Esophagus muscularis mucosa (tissue), 4 donors: ENCODE measurements around the gene VSIG10L2.

Experiments used
- EP300 ChIP-seq: sonication (generic); formaldehyde crosslinking; IDR thresholded peaks from one replicate; pipeline ENCODE4 v1.6.1; 2017; ENCODE audit warnings: antibody characterized with exemption
- POLR2A ChIP-seq: fragments of 450-650 bp; IDR thresholded peaks from one replicate; pipeline ENCODE4 v1.6.1; 2017; ENCODE audit warnings: antibody characterized with exemption, moderate library complexity, mild to moderate bottlenecking, low read depth
- POLR2AphosphoS5 ChIP-seq, 2 donors: sonication (generic); formaldehyde crosslinking; IDR thresholded peaks; one replicate each; pipeline ENCODE4 v1.6.1; 2017; ENCODE audit warnings: antibody characterized with exemption in 2 of 2
- TF ChIP-seq, protein P1 (sequence below), 3 experiments: fragments of 200-600 bp in 2 of 3; fragments of 450-650 bp in 1 of 3; sonication (generic) in 2 of 3; IDR thresholded peaks; one replicate each; pipeline ENCODE4 v1.5.1; 2017 to 2019; ENCODE audit warnings: antibody characterized with exemption in 3 of 3, mild to moderate bottlenecking in 2 of 3, moderate library complexity in 1 of 3

- TF ChIP-seq POLR2AphosphoS5 (IDR thresholded peaks at IDR 0.05): no peak
- TF ChIP-seq, protein P1, sequence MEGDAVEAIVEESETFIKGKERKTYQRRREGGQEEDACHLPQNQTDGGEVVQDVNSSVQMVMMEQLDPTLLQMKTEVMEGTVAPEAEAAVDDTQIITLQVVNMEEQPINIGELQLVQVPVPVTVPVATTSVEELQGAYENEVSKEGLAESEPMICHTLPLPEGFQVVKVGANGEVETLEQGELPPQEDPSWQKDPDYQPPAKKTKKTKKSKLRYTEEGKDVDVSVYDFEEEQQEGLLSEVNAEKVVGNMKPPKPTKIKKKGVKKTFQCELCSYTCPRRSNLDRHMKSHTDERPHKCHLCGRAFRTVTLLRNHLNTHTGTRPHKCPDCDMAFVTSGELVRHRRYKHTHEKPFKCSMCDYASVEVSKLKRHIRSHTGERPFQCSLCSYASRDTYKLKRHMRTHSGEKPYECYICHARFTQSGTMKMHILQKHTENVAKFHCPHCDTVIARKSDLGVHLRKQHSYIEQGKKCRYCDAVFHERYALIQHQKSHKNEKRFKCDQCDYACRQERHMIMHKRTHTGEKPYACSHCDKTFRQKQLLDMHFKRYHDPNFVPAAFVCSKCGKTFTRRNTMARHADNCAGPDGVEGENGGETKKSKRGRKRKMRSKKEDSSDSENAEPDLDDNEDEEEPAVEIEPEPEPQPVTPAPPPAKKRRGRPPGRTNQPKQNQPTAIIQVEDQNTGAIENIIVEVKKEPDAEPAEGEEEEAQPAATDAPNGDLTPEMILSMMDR (IDR thresholded peaks at IDR 0.05): no peak
- TF ChIP-seq POLR2A: no peak
- no peak for TF ChIP-seq EP300
These were observed 4.3 kb downstream of the VSIG10L2 start for GRCh38 chr11:125950178-125950490.
